Liver (tissue), 9 donors: ENCODE results near the gene LRRTM4. TPM values are rescaled to one million over a fixed set of nuclear protein-coding genes. Genes with fewer than 3 reads are reported as not detected.

Experiments used
- DNase-seq: peaks from one replicate; pipeline ENCODE4 v3.0.0-alpha.2; 2017; ENCODE audit warnings: low spot score
- H3K27ac ChIP-seq, 2 donors: one replicate each; pipeline ENCODE4 v1.7.0; 2013; ENCODE audit warnings: inconsistent platforms in 2 of 2, low read length in 2 of 2, control low read depth in 1 of 2, low read depth in 1 of 2, mild to moderate bottlenecking in 1 of 2
- H3K27me3 ChIP-seq, 4 donors: one replicate each; pipeline versions ENCODE4 v1.6.1 to v1.7.0; 2013; ENCODE audit warnings: low read length in 3 of 4, inconsistent platforms in 1 of 4, mild to moderate bottlenecking in 1 of 4, moderate library complexity in 1 of 4; ENCODE audit not compliant: control insufficient read depth in 4 of 4, insufficient read depth in 4 of 4
- H3K36me3 ChIP-seq, 4 donors: one replicate each; pipeline versions ENCODE4 v1.6.1 to v1.7.0; 2013; ENCODE audit warnings: low read length in 3 of 4, mild to moderate bottlenecking in 3 of 4, low read depth in 1 of 4, moderate library complexity in 1 of 4; ENCODE audit not compliant: control insufficient read depth in 4 of 4, insufficient read depth in 3 of 4
- H3K4me1 ChIP-seq, 4 donors: one replicate each; pipeline versions ENCODE4 v1.6.1 to v1.7.0; 2013; ENCODE audit warnings: low read length in 3 of 4, mild to moderate bottlenecking in 3 of 4, moderate library complexity in 1 of 4; ENCODE audit not compliant: control insufficient read depth in 4 of 4, insufficient read depth in 4 of 4
- H3K4me3 ChIP-seq, 3 donors: one replicate each; pipeline versions ENCODE4 v1.6.1 to v1.7.0; 2013; ENCODE audit warnings: low read length in 3 of 3, control low read depth in 1 of 3, low read depth in 1 of 3, mild to moderate bottlenecking in 1 of 3
- H3K9ac ChIP-seq, 2 donors: one replicate each; pipeline ENCODE4 v1.7.0; 2013; ENCODE audit warnings: low read length in 2 of 2, mild to moderate bottlenecking in 2 of 2, moderate library complexity in 2 of 2, control low read depth in 1 of 2, low read depth in 1 of 2
- H3K9me3 ChIP-seq, 4 donors: one replicate each; pipeline versions ENCODE4 v1.6.1 to v1.7.0; 2013; ENCODE audit warnings: low read length in 3 of 4; ENCODE audit not compliant: control insufficient read depth in 4 of 4
- ATF3 ChIP-seq: IDR thresholded peaks from 2 replicates; pipeline ENCODE4 v1.6.1; 2016; ENCODE audit warnings: antibody characterized with exemption
- CTCF ChIP-seq: fragments of 150-350 bp; IDR thresholded peaks from 2 replicates; pipeline ENCODE4 v1.5.1; 2017; ENCODE audit warnings: improper control_type of control experiment, low read depth, low read length; ENCODE audit not compliant: missing input control
- EGR1 ChIP-seq, 2 donors: IDR thresholded peaks; 2 replicates each; pipeline ENCODE4 v1.6.1; 2016 to 2018; ENCODE audit warnings: antibody characterized with exemption in 2 of 2, low read depth in 2 of 2
- FOXA1 ChIP-seq: IDR thresholded peaks from 2 replicates; pipeline ENCODE4 v1.6.1; 2016; ENCODE audit warnings: antibody characterized with exemption
- FOXA2 ChIP-seq: IDR thresholded peaks from 2 replicates; pipeline ENCODE4 v1.6.1; 2016; ENCODE audit warnings: antibody characterized with exemption
- GABPA ChIP-seq, 2 donors: IDR thresholded peaks in 1 of 2; conservative IDR thresholded peaks in 1 of 2; 2 replicates each; pipeline ENCODE4 v1.6.1; 2016; ENCODE audit warnings: antibody characterized with exemption in 2 of 2, mild to moderate bottlenecking in 1 of 2, moderate library complexity in 1 of 2
- HNF4A ChIP-seq, 2 donors: conservative IDR thresholded peaks; 2 replicates each; pipeline ENCODE4 v1.6.1; 2016; ENCODE audit warnings: antibody characterized with exemption in 2 of 2, mild to moderate bottlenecking in 2 of 2
- HNF4G ChIP-seq: IDR thresholded peaks from 2 replicates; pipeline ENCODE4 v1.6.1; 2016; ENCODE audit warnings: antibody characterized with exemption
- JUND ChIP-seq, 2 donors: IDR thresholded peaks; 2 replicates each; pipeline ENCODE4 v1.6.1; 2016; ENCODE audit warnings: antibody characterized with exemption in 2 of 2
- MAX ChIP-seq: IDR thresholded peaks from 2 replicates; pipeline ENCODE4 v1.6.1; 2016; ENCODE audit warnings: antibody characterized with exemption
- NR2F2 ChIP-seq: IDR thresholded peaks from 2 replicates; pipeline ENCODE4 v1.6.1; 2016; ENCODE audit warnings: antibody characterized with exemption
- RAD21 ChIP-seq, 2 donors: IDR thresholded peaks; 2 replicates each; pipeline ENCODE4 v1.6.1; 2016; ENCODE audit warnings: antibody characterized with exemption in 2 of 2, mild to moderate bottlenecking in 2 of 2
- RXRA ChIP-seq, 2 donors: IDR thresholded peaks; 2 replicates each; pipeline ENCODE4 v1.6.1; 2017 to 2018; ENCODE audit warnings: antibody characterized with exemption in 2 of 2, mild to moderate bottlenecking in 1 of 2
- SP1 ChIP-seq: IDR thresholded peaks from 2 replicates; pipeline ENCODE4 v1.6.1; 2018; ENCODE audit warnings: antibody characterized with exemption, mild to moderate bottlenecking
- TAF1 ChIP-seq: conservative IDR thresholded peaks from 2 replicates; pipeline ENCODE4 v1.6.1; 2016; ENCODE audit warnings: antibody characterized with exemption, mild to moderate bottlenecking
- YY1 ChIP-seq: IDR thresholded peaks from 2 replicates; pipeline ENCODE4 v1.6.1; 2016; ENCODE audit warnings: antibody characterized with exemption, mild to moderate bottlenecking
- ZBTB33 ChIP-seq: IDR thresholded peaks from 2 replicates; pipeline ENCODE4 v1.6.1; 2016; ENCODE audit warnings: antibody characterized with exemption
- WGBS: extraction: QIAGEN DNeasy Blood & Tissue Kit; methylation state at CpG from one replicate; pipeline ENCODE4 v1.1.7; 2013; 5-methylcytosine and 5-hydroxymethylcytosine counted together
- polyA plus RNA-seq, 2 donors: library from polyadenylated mRNA; stranded (reverse) in 1 of 2; unstranded in 1 of 2; fragments of 200-250 nt in 1 of 2; fragments of >200 nt in 1 of 2; fragmentation: Nextera tagmentation in 1 of 2; extraction: Ambion mirVana in 1 of 2; gene quantifications; one replicate each; pipeline versions ENCODE4 v1.2.1 to v1.2.3, GENCODE V29; 2013 to 2015
- total RNA-seq, 2 donors: library from RNA; depleted of rRNA; stranded (reverse); fragments of >200 nt; gene quantifications; one replicate each; pipeline ENCODE4 v1.2.3, GENCODE V29; 2014
- TF ChIP-seq, protein P1 (sequence below): IDR thresholded peaks from 2 replicates; pipeline ENCODE4 v1.6.1; 2016; ENCODE audit warnings: antibody characterized with exemption, mild to moderate bottlenecking
- donor health status: healthy.
- donor health status: healthy.
- donor health status: healthy.
- donor health status: healthy.
- donor health status: healthy.

LRRTM4 gene
- total and polyA plus RNA-seq, 4 donors, result 0.06 to 0.09 (median 0.08) TPM; not detected in 1

DNA sequence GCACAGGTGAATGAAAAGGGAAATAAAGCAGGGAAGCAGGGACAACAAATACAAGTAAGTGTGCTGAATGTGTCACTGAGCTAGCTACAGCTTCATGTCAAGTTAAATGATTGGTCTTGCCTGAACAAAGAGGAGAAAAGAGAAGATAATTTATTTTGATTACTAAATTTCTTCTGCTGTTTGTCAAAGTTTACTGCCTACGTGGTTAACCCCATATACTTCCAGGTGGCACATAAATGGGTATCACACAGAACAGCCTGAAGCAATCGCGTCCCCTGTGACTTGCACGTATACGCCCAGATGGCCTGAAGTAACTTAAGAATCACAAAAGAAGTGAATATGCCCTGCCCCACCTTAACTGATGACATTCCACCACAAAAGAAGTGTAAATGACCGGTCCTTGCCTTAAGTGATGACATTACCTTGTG lies 434.2 kb downstream of the LRRTM4 start:
- H3K4me3 ChIP-seq, result no peak overlapping the region
- TF ChIP-seq HNF4A (conservative IDR thresholded peaks at IDR 0.05) (no peak), HNF4G (no peak), YY1 (no peak), ZBTB33 (no peak), EGR1 (IDR thresholded peaks at IDR 0.05; ENCODE audit: low read depth in 2 of 2) (no peak), RXRA (IDR thresholded peaks at IDR 0.05) (no peak), FOXA1 (no peak), FOXA2 (no peak), MAX (no peak), TAF1 (no peak), RAD21 (IDR thresholded peaks at IDR 0.05) (no peak), CTCF (no peak), GABPA (IDR thresholded peaks at IDR 0.05 in 1 of 2, conservative IDR thresholded peaks at IDR 0.05 in 1 of 2) (no peak), JUND (IDR thresholded peaks at IDR 0.05) (no peak), ATF3 (no peak), SP1 (no peak), NR2F2 (no peak)
- TF ChIP-seq, protein P1, sequence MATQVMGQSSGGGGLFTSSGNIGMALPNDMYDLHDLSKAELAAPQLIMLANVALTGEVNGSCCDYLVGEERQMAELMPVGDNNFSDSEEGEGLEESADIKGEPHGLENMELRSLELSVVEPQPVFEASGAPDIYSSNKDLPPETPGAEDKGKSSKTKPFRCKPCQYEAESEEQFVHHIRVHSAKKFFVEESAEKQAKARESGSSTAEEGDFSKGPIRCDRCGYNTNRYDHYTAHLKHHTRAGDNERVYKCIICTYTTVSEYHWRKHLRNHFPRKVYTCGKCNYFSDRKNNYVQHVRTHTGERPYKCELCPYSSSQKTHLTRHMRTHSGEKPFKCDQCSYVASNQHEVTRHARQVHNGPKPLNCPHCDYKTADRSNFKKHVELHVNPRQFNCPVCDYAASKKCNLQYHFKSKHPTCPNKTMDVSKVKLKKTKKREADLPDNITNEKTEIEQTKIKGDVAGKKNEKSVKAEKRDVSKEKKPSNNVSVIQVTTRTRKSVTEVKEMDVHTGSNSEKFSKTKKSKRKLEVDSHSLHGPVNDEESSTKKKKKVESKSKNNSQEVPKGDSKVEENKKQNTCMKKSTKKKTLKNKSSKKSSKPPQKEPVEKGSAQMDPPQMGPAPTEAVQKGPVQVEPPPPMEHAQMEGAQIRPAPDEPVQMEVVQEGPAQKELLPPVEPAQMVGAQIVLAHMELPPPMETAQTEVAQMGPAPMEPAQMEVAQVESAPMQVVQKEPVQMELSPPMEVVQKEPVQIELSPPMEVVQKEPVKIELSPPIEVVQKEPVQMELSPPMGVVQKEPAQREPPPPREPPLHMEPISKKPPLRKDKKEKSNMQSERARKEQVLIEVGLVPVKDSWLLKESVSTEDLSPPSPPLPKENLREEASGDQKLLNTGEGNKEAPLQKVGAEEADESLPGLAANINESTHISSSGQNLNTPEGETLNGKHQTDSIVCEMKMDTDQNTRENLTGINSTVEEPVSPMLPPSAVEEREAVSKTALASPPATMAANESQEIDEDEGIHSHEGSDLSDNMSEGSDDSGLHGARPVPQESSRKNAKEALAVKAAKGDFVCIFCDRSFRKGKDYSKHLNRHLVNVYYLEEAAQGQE, result no peak
- H3K27ac ChIP-seq, result no peak overlapping the region
- no peak overlapping the region for H3K9ac ChIP-seq
- no peak for DNase-seq
- 47% methylated on average over 6 of the region's 6 CpGs for WGBS
- no peaks in the 10 kb centered on the region for H3K9me3 ChIP-seq
- peaks cover 0 to 5% (median 0%) of the 10 kb centered on the region in 4 donors for H3K4me1 ChIP-seq
- H3K27me3 ChIP-seq, result peaks cover 0 to 3% (median 0%) of the 10 kb centered on the region in 4 donors
- no peaks in the 10 kb centered on the region for H3K36me3 ChIP-seq
